Activated effector memory CD4-positive, alpha-beta T cell treated with Interleukin-2 at 50 U/mL for 16 hours (primary cell): Measurements from ENCODE around the gene SIK3.
"Not testable (repeated sequence)": the region's sequence is repeated elsewhere in the genome, so short reads cannot be mapped to it uniquely, and the experiment has no call there.

ENCODE experiments used
- DNase-seq: peaks from one replicate; pipeline ENCODE4 v3.0.0-alpha.2; 2020

The SIK3 gene

DNA sequence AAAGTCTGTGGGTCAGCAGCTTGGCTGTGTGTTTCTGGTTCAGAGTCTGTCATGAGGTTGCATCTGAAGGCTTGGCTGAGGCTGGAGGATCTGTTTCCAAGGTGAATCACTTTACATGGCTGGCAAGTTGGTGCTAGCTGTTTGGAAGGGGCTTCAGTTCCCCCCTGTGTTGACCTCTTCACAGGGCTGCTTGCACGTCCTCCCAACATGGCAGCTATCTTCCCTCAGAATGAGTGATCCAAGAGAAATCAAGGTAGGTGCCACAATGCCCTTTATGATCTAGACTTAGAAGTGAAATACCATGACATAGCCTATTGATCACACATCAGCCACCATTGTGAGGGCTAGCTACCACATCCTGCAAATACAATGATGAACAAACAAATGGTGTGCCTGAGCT is 285.1 kb downstream of the SIK3 start:
- no peak for DNase-seq

DNA sequence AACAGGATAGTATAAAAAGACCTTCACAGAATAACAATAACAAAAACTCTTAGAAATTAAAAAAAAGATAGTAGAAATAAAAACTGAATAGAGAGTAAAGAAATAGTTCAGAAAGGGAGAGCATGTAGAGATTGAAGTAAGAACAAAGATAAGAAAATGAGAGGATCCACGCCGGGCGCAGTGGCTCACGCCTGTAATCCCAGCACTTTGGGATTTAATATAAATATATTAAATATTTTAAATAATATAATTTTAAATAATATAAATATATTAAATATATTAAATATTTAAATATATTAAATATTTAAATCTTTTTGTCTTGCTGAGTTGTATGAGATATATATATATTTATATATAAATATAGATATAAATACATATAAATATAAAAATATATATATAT is 286.1 kb downstream of the SIK3 start:
- no peak for DNase-seq

DNA sequence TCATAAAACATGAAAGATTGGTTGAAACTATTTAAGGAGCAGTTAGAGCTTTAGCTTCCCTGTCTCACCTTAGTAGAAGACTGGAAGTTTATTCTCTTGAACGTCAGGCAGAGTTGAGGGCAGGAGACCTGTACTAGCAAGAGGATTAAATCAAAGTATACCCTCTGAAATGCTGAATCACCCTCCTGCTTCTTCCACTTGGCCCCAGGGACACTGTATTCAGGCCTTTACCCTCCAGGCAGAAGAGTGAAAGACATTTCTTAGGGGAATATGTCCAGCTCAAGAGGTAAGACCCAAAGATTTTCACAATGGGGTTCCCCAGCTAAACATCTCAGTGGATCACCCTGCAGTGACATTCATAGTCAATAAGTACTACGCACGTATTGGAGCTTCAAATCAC is 287.0 kb downstream of the SIK3 start:
- no peak for DNase-seq

DNA sequence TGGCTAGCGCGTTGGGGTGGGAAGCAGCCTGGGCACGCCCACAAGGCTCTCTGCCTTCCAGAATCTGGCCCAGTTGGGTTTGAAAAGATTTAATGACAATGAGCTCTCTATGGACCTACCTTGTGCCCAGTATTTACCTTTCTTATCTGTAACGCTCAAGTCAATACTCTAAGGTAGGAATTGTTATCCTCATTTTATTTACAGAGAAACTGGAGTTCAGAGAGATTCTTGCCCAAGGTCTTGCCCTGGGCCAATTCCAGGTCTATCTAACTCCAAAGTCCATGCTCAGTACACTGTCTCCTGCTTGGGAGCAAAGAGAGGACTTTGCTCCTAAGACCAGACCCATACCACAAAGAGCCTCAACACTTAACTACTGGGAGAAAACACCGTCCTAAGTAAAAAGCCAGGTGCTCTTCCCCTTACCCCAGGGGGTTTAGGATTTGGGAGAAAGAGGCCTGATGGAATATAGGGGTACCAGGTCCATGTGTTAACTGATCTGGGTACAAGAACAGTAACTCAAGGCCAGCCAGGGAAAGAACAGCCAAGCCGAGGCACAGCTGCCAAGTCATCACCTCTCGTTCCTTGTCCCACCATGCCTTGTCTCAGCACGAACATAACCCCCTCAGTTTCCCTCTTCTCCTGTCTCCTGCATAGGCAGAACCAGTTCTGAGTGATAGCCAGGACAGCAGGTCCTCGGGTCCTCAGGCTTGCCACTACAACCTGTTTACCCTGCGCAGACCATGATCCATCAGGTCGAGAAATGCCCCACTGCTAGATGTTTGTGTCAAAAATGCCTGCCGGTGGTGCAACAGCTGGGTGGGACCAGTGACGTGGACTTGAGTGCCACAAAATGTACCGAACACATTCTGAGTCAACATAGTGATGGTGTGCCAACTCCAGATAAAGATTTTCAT is 289.7 kb downstream of the SIK3 start:
- no peak for DNase-seq

DNA sequence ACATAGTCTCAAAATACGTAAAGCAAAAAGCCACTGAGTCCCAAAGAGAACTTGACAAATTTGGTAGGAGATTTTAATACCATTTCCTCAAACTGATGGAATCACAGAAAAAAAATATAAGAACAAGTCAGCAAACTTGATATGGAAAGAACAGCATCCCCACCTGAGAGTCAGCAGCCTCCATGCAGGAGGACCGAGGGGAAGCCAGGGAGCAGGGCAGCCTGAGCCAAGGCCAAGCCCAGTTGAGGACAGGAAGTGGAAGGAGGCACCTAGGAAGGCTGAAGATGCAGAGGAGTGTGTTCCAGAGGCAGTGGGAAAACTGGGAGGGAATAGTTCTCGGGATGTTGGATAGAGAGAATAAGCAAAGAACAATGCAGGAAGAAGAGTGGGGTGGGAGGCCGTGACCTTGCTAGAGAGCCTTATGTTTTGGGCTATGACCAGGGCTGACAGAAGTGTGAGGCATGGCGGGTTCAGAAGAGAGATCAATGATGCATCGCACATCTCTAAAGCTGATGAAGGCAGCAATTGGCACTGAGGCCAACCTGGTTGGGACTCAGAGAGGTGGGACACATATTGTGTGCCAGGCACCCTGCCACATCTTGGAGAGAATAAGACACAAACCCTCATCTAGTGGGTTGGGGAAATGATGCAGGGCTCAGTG is 290.5 kb downstream of the SIK3 start:
- DNase-seq = no peak

DNA sequence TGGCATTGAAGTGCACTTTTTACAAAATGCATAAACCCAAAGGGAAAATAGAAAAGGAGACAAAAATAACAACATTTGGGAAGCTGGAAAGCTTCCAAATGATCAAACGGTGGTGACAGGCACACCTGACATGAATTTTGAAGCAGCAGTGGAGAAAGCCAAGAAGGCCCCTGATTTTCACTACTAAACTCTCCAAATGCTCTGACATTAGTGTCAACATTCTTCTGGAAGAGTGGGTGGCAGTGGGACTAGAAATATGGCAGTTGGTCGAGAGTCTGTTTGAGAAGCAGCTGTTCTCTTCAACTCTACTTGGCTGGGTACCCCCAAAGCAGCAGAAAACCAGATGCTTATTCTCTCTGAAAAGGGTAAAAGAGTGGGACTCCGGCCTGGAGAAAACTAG is 294.2 kb downstream of the SIK3 start:
- no peak for DNase-seq

DNA sequence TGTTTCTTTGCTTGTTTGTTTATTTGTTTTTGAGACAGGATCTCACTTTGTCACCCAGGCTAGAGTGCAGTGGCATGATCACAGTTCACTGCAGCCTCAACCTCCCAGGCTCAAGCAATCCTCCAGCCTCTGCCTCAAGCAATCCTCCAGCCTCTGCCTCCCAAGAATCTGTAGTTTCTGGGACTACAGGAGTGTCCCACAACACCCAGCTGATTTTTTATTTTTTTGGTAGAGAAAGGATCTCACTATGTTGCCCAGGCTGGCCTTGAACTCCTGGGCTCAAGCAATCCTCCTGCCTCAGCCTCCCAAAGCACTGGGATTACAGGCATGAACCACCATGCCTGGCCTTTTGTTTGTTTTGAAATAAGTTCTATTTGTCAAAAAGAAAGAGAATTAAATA is 296.6 kb downstream of the SIK3 start:
- DNase-seq = not testable (repeated sequence)

DNA sequence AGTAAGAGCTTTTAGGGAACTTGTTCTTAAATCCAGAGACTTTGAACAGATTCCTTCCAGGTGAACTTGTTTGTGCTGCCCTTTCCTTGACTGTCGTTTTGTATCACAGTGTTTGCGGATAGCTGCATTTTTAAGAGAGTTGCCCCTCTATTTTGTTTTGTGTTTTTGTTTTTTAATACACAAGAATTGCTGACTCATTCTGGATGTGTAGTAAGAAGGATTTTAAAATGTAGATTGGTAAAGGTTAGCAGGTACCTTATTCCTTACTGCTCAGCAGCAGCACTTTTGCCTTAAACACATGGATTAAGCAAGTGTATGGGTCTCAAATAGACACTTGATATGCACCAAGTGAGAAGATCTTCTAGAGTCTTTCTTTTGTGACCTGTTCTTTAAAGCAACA is 297.6 kb downstream of the SIK3 start:
- DNase-seq = no peak

DNA sequence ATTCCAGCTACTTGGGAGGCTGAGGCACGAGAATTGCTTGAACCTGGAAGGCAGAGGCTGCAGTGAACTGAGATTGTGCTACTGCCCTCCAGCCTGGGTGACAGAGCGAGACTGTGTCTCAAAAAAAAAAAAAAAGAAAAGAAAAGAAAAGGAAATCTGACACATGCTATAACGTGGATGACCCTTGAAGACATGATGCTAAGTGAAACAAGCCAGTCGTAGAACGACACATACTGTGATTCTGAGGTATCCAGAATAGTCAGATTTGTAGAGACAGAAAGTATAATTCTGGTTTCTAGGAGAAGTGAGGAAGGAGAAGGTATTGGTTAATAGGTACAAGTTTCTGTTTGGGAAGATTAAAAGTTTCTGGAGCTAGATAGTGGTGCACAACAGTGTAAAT is 299.9 kb downstream of the SIK3 start:
- DNase-seq = no peak

DNA sequence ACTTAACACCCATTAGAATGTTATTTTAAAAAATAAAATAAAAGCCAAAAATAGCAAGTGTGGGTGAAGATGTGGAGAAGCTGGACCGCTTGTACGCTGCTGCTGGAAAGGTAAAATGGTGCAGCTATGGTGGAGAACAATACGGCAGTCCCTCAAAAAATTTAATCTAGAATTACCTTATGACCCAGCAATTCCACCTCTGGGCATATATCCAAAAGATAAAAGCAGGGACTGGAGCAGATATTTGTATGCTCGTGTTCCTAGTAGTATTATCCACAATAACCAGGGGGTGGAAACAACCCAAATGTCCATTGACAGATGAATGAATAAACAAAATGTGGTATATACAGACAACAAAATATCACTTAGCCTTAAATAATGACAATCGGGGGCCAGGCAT is 300.4 kb downstream of the SIK3 start:
- no peak for DNase-seq

DNA sequence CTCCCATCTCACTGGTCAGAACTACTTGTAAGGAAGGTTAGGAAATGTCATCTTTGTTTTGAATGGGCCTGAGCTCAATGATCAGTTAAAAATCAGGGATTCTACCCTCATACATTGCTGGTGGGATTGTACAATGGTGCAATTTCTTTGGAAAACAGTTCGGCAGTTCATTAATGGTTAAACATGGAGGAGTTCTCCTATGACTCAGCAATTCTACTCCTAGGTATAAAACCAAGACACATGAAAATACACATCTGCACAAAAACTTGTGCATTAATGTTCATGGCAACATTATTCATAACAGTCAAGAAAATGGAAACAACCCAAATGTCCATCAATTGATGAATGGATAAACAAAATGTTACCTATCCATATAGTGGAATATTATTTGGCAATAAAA is 301.7 kb downstream of the SIK3 start:
- no peak for DNase-seq

DNA sequence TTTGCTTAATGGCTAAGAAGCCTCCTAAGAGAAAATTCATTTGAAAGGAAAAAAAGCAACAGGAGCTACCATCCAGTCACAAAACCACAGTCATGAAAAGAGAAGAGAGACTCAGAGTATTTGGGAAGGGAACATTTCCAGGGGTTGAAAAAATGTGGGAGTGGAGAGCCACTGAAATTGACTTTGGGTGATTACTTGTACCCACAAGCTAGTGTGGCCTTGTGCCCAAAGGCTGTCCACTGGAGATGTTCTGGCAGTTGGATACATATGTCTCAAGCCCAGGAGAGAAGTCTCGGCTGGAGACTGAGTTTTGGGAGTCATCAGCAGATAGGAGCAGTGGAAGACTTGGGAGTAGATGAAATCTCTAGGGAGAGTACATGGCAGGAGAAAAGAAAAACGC is 303.4 kb downstream of the SIK3 start:
- DNase-seq = no peak

DNA sequence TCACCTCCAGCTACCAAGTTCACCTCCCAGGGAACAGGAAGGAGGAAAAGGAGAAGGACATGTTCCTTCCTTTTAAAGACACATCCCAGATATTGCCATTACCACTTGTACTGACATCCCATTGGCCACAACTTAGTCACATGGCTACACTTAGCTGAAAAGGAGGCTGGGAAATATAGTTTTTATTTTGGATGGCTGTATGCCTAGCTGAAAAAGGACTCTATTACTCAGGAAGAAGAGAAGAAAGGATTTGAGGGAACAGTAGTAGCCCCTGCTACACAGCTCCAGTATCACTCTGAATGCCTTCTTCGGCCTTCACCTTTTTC is 304.5 kb downstream of the SIK3 start:
- no peak for DNase-seq
